Endometrial microvascular endothelial cells (primary cell): ENCODE results near the gene CSRP1. TPM values are rescaled to one million over a fixed set of nuclear protein-coding genes. Genes with fewer than 3 reads are reported as not detected.

ENCODE experiments used
- in situ Hi-C: cut with HindIII; loops from 2 replicates; pipeline ENCODE4 v1.10.0; 2017; ENCODE audit warnings: low sequenced_read_pairs, low pct_unique_long_range_greater_than_20kb; ENCODE audit errors: inconsistent ontology term
- total RNA-seq: library from RNA; depleted of rRNA; stranded (reverse); fragments of >200 nt; gene quantifications from one replicate; pipeline ENCODE4 v1.2.3, GENCODE V29; 2015; ENCODE audit errors: inconsistent ontology term

CSRP1 gene
- total RNA-seq, 1 donor from 2014 or later, result 2,449 TPM

- in situ Hi-C loops, result no loop called here
These were observed 37.9 kb downstream of the CSRP1 start, which contains the start of gene PHLDA3 for GRCh38 chr1:201468844-201469644. TSS of gene PHLDA3 (minus strand) at chr1:201469188. CDS start at chr1:201468786, 402 bp downstream.

- in situ Hi-C loops, result no loop called here
These were observed 38.5 kb downstream of the CSRP1 start for GRCh38 chr1:201468501-201468843.

GRCh38 chr1:201466492-201466891 is 40.4 kb downstream of the CSRP1 start:
- in situ Hi-C loops, result no loop called here

GRCh38 chr1:201465698-201466290 is 41.1 kb downstream of the CSRP1 start:
- in situ Hi-C loops, result no loop called here

- in situ Hi-C loops, result no loop called here
These were observed 43.8 kb downstream of the CSRP1 start for GRCh38 chr1:201463071-201463552.

GRCh38 chr1:201461645-201462441 is 45.1 kb downstream of the CSRP1 start:
- in situ Hi-C loops, result no loop called here

GRCh38 chr1:201460814-201461644 is 45.9 kb downstream of the CSRP1 start:
- in situ Hi-C loops, result no loop called here

GRCh38 chr1:201459775-201460174 is 47.1 kb downstream of the CSRP1 start:
- in situ Hi-C loops, result no loop called here

- in situ Hi-C loops, result no loop called here
These were observed 47.9 kb downstream of the CSRP1 start for GRCh38 chr1:201459052-201459451.

- in situ Hi-C loops, result no loop called here
These were observed 49.4 kb downstream of the CSRP1 start for GRCh38 chr1:201457508-201457960.

GRCh38 chr1:201456499-201457309 is 50.2 kb downstream of the CSRP1 start:
- in situ Hi-C loops, result no loop called here

- in situ Hi-C loops, result no loop called here
These were observed 51.8 kb downstream of the CSRP1 start for GRCh38 chr1:201455098-201455497.

- in situ Hi-C loops, result no loop called here
These were observed 52.3 kb downstream of the CSRP1 start for GRCh38 chr1:201454608-201455007.

- in situ Hi-C loops, result no loop called here
These were observed 54.1 kb downstream of the CSRP1 start for GRCh38 chr1:201452866-201453265.

GRCh38 chr1:201450721-201451291 is 56.1 kb downstream of the CSRP1 start:
- in situ Hi-C loops, result no loop called here

- in situ Hi-C loops, result no loop called here
These were observed 57.9 kb downstream of the CSRP1 start for GRCh38 chr1:201448990-201449389.
